GM10266 (cell line): Measurements from ENCODE around the gene TCF21.
"Not testable (repeated sequence)": the region's sequence is repeated elsewhere in the genome, so short reads cannot be mapped to it uniquely, and the experiment has no call there.

Source experiments
- DNase-seq: peaks from one replicate; pipeline ENCODE4 v3.0.0; 2012; ENCODE audit errors: extremely low spot score
- CTCF ChIP-seq: IDR thresholded peaks from 2 replicates; pipeline ENCODE4 v1.5.1; 2012; ENCODE audit warnings: mild to moderate bottlenecking, low read depth; ENCODE audit not compliant: control insufficient read depth, insufficient read depth; ENCODE audit errors: missing control alignments

TCF21 gene

GRCh38 chr6:133923938-133924593 lies 35.2 kb downstream of the TCF21 start:
- TF ChIP-seq CTCF, result peak; percentile 84
- DNase-seq, result peak; percentile 45

GRCh38 chr6:133931221-133931620 lies 42.3 kb downstream of the TCF21 start:
- not testable (repeated sequence) for DNase-seq

- DNase-seq, result not testable (repeated sequence)
Measured at GRCh38 chr6:133936352-133936751, 47.4 kb downstream of the TCF21 start.

GRCh38 chr6:133937909-133938308 lies 49.0 kb downstream of the TCF21 start:
- no peak for TF ChIP-seq CTCF
- no peak for DNase-seq

- TF ChIP-seq CTCF, result no peak
- DNase-seq, result no peak
Measured at GRCh38 chr6:133938533-133938932, 49.6 kb downstream of the TCF21 start.

- no peak for DNase-seq
- no peak for TF ChIP-seq CTCF
Measured at GRCh38 chr6:133939778-133940667, 51.1 kb downstream of the TCF21 start.
